HepG2 (cell line): ENCODE results near the gene MRPL14. TPM values are rescaled to one million over a fixed set of nuclear protein-coding genes. Genes with fewer than 3 reads are reported as not detected.

Source experiments
- CBX1 ChIP-seq: IDR thresholded peaks from one replicate; pipeline ENCODE4 v1.6.1; 2016; ENCODE audit warnings: antibody characterized with exemption, low read depth
- HES4 ChIP-seq: sonication (generic); formaldehyde crosslinking; IDR thresholded peaks from 2 replicates; pipeline ENCODE4 v1.9.0; 2021; ENCODE audit warnings: mild to moderate bottlenecking, missing genetic modification reagents, borderline replicate concordance
- HNF1B ChIP-seq: sonication (generic); formaldehyde crosslinking; IDR thresholded peaks from 2 replicates; pipeline ENCODE4 v1.5.1; 2020; ENCODE audit warnings: mild to moderate bottlenecking, moderate library complexity, missing genetic modification reagents
- RAD21 ChIP-seq: fragments of 450-650 bp; formaldehyde crosslinking; IDR thresholded peaks from 2 replicates; pipeline ENCODE4 v1.5.0; 2020; ENCODE audit warnings: mild to moderate bottlenecking
- UBTF ChIP-seq: sonication (generic); formaldehyde crosslinking; IDR thresholded peaks from 2 replicates; pipeline ENCODE4 v1.4.0; 2020; ENCODE audit warnings: mild to moderate bottlenecking, missing genetic modification reagents
- ZFP91 ChIP-seq: sonication (generic); formaldehyde crosslinking; IDR thresholded peaks from 2 replicates; pipeline ENCODE4 v1.9.0; 2022; ENCODE audit warnings: missing genetic modification reagents, mild to moderate bottlenecking, borderline replicate concordance
- ZNF143 ChIP-seq: sonication (generic); formaldehyde crosslinking; IDR thresholded peaks from 2 replicates; pipeline ENCODE4 v1.4.0; 2020; ENCODE audit warnings: missing genetic modification reagents
- ZNF407 ChIP-seq: sonication (generic); formaldehyde crosslinking; IDR thresholded peaks from one replicate; pipeline ENCODE4 v1.5.1; 2020; ENCODE audit warnings: mild to moderate bottlenecking, missing genetic modification reagents; ENCODE audit errors: not compliant biosample characterization
- ZNF546 ChIP-seq: sonication (generic); formaldehyde crosslinking; conservative IDR thresholded peaks from 2 replicates; pipeline ENCODE4 v1.8.1; 2023; ENCODE audit warnings: mild to moderate bottlenecking, missing genetic modification reagents
- ZNF710 ChIP-seq: sonication (generic); formaldehyde crosslinking; IDR thresholded peaks from 2 replicates; pipeline ENCODE4 v1.5.0; 2020; ENCODE audit warnings: mild to moderate bottlenecking, missing genetic modification reagents, borderline replicate concordance
- ZNF878 ChIP-seq: sonication (generic); formaldehyde crosslinking; IDR thresholded peaks from 2 replicates; pipeline ENCODE4 v1.8.1; 2023; ENCODE audit warnings: mild to moderate bottlenecking, missing genetic modification reagents, moderate library complexity
- polyA plus RNA-seq, 8 experiments: library from polyadenylated mRNA; depleted of rRNA in 3 of 8; stranded (reverse) in 7 of 8; unstranded in 1 of 8; fragments of >200 nt; fragmentation: Illumina TruSeq in 4 of 8; extraction: Trizol in 4 of 8; gene quantifications; 2 replicates each; pipeline versions ENCODE4 v1.2.1 to v1.2.3, GENCODE V29; 2011 to 2016; ENCODE audit warnings: low read depth in 4 of 8, missing spikeins in 1 of 8, mixed read lengths in 1 of 8; ENCODE audit not compliant: insufficient read depth in 1 of 8
- total RNA-seq, 5 experiments: library from RNA; depleted of rRNA; stranded (reverse); fragments of >200 nt; fragmentation: Illumina TruSeq; extraction: Trizol; gene quantifications; 2 replicates each; pipeline ENCODE4 v1.2.3, GENCODE V29; 2016; ENCODE audit warnings: low read depth in 1 of 5

Gene MRPL14
- total and polyA plus RNA-seq, 2 of the 13 experiments (the other 11 are each of a cell fraction or from before 2014, with no cell fraction given) = 157 to 178 TPM

- no peak for TF ChIP-seq ZNF407 (CRISPR knock-in tag)
- no peak for TF ChIP-seq ZFP91 (CRISPR knock-in tag)
- peak; percentile 59; the same call in 1 of the 2 replicates for TF ChIP-seq HES4 (CRISPR knock-in tag)
- TF ChIP-seq ZNF143 = no peak
- no peak for TF ChIP-seq ZNF546
- TF ChIP-seq RAD21 (CRISPR knock-in tag) = peak; percentile 95
- no peak for TF ChIP-seq ZNF878
- peak; percentile 40 for TF ChIP-seq CBX1
- TF ChIP-seq UBTF (CRISPR knock-in tag) = no peak
- no peak; the same call in 1 of the 2 replicates for TF ChIP-seq ZNF710 (CRISPR knock-in tag)
- TF ChIP-seq HNF1B (CRISPR knock-in tag) = peak; percentile 67; the same call in 1 of the 2 replicates
Observed at GRCh38 chr6:44172731-44173500, 45.7 kb upstream of the MRPL14 start (continued).
